Measurements from ENCODE around the gene PLEKHO2. TPM values are rescaled to one million over a fixed set of nuclear protein-coding genes. Genes with fewer than 3 reads are reported as not detected.

Gene PLEKHO2
- total and polyA plus RNA-seq, 10 of the 15 experiments (the other 5 are each of a cell fraction or from before 2014, with no cell fraction given): 1.4 to 25.6 (median 20.5) TPM

DNA sequence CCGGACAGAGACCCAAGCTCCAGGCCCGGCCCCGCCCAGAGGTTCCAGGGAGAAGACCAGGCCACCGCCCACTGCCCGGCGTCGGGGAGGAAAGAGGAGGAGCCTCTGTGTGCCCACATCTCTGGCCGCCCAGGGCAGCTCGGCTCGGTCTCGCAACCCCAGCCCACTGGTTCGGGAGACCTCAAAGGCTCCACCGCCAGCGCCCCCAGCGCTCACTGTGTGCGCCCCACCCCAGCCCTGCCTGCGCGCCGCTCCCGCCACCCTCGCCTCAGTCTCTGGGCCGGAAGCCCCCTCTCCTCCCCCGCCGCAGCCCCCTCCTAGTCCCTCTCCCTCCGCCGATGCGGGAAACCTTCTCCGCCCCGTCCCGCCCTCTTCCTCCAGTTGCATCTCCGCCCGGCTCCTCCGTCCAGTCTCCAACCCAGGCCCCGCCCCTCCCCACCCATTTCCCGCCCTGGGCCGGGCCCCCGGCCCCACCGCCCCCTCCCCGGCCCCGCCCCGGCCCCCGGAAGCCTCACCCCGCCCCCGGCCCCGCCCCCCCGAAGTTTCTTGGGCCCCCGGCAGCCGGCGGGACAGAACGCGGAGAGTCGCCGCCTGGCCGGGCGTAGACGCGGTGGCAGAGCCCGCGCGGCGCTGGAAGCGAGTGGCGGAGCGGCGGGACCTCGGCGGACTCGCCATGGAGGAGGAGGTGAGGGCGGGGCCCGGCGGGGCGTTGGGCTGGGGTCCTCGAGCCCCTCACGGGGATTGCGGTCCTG lies at the start of gene PLEKHO2 (continued):
- TF ChIP-seq NR2C1 (IDR thresholded peaks at IDR 0.05) (no peak), IRF4 (IDR thresholded peaks at IDR 0.05; ENCODE audit: low read depth, low read length) (no peak), DPF2 (IDR thresholded peaks at IDR 0.05) (0 out of 2 replicates have a peak, but pooled peaks have one; percentile 10), EZH2 (IDR thresholded peaks at IDR 0.05; ENCODE audit: borderline replicate concordance, control insufficient read depth, low read depth, low read length) (no peak), ZNF24 (IDR thresholded peaks at IDR 0.05) (no peak), POLR2A (IDR thresholded peaks at IDR 0.05; ENCODE audit: low read depth, low read length) (peak; percentile 96), CEBPB (IDR thresholded peaks at IDR 0.05; ENCODE audit: borderline replicate concordance in 1 of 2, low read depth in 2 of 2, low read length in 2 of 2) (no peak), CREB1 (IDR thresholded peaks at IDR 0.05; ENCODE audit: low read depth) (no peak), TARDBP (IDR thresholded peaks at IDR 0.05; ENCODE audit: borderline replicate concordance) (no peak), IKZF1 (conservative IDR thresholded peaks at IDR 0.05) (peak; percentile 6; the same call in 1 of the 2 replicates), SUPT20H (IDR thresholded peaks at IDR 0.05; ENCODE audit: borderline replicate concordance, control insufficient read depth, low read depth, low read length) (no peak), CHD1 (IDR thresholded peaks at IDR 0.05; ENCODE audit: low read depth, low read length) (no peak), BMI1 (IDR thresholded peaks at IDR 0.05; ENCODE audit: borderline replicate concordance) (no peak), FOS (IDR thresholded peaks at IDR 0.05; ENCODE audit: borderline replicate concordance, extremely low read depth, insufficient read length) (no peak), SRF (IDR thresholded peaks at IDR 0.05; ENCODE audit: low read depth in 2 of 2, low read length in 2 of 2) (no peak), SIN3A (IDR thresholded peaks at IDR 0.05; ENCODE audit: low read depth, low read length) (0 out of 2 replicates have a peak, but pooled peaks have one; percentile 30), TCF3 (IDR thresholded peaks at IDR 0.05; ENCODE audit: borderline replicate concordance, insufficient read depth, low read depth, low read length) (peak; percentile 77; the same call in 1 of the 2 replicates)
- TF ChIP-seq, protein P1, sequence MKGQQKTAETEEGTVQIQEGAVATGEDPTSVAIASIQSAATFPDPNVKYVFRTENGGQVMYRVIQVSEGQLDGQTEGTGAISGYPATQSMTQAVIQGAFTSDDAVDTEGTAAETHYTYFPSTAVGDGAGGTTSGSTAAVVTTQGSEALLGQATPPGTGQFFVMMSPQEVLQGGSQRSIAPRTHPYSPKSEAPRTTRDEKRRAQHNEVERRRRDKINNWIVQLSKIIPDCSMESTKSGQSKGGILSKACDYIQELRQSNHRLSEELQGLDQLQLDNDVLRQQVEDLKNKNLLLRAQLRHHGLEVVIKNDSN (IDR thresholded peaks at IDR 0.05; ENCODE audit: borderline replicate concordance, extremely low read length, insufficient read depth, low read depth, low read length): no peak
- TF ChIP-seq, protein P2, sequence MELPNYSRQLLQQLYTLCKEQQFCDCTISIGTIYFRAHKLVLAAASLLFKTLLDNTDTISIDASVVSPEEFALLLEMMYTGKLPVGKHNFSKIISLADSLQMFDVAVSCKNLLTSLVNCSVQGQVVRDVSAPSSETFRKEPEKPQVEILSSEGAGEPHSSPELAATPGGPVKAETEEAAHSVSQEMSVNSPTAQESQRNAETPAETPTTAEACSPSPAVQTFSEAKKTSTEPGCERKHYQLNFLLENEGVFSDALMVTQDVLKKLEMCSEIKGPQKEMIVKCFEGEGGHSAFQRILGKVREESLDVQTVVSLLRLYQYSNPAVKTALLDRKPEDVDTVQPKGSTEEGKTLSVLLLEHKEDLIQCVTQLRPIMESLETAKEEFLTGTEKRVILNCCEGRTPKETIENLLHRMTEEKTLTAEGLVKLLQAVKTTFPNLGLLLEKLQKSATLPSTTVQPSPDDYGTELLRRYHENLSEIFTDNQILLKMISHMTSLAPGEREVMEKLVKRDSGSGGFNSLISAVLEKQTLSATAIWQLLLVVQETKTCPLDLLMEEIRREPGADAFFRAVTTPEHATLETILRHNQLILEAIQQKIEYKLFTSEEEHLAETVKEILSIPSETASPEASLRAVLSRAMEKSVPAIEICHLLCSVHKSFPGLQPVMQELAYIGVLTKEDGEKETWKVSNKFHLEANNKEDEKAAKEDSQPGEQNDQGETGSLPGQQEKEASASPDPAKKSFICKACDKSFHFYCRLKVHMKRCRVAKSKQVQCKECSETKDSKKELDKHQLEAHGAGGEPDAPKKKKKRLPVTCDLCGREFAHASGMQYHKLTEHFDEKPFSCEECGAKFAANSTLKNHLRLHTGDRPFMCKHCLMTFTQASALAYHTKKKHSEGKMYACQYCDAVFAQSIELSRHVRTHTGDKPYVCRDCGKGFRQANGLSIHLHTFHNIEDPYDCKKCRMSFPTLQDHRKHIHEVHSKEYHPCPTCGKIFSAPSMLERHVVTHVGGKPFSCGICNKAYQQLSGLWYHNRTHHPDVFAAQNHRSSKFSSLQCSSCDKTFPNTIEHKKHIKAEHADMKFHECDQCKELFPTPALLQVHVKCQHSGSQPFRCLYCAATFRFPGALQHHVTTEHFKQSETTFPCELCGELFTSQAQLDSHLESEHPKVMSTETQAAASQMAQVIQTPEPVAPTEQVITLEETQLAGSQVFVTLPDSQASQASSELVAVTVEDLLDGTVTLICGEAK (IDR thresholded peaks at IDR 0.05; ENCODE audit: borderline replicate concordance): no peak
- TF ChIP-seq, protein P3, sequence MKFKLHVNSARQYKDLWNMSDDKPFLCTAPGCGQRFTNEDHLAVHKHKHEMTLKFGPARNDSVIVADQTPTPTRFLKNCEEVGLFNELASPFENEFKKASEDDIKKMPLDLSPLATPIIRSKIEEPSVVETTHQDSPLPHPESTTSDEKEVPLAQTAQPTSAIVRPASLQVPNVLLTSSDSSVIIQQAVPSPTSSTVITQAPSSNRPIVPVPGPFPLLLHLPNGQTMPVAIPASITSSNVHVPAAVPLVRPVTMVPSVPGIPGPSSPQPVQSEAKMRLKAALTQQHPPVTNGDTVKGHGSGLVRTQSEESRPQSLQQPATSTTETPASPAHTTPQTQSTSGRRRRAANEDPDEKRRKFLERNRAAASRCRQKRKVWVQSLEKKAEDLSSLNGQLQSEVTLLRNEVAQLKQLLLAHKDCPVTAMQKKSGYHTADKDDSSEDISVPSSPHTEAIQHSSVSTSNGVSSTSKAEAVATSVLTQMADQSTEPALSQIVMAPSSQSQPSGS (IDR thresholded peaks at IDR 0.05; ENCODE audit: low read length): no peak
- TF ChIP-seq, protein P4, sequence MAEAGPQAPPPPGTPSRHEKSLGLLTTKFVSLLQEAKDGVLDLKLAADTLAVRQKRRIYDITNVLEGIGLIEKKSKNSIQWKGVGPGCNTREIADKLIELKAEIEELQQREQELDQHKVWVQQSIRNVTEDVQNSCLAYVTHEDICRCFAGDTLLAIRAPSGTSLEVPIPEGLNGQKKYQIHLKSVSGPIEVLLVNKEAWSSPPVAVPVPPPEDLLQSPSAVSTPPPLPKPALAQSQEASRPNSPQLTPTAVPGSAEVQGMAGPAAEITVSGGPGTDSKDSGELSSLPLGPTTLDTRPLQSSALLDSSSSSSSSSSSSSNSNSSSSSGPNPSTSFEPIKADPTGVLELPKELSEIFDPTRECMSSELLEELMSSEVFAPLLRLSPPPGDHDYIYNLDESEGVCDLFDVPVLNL (IDR thresholded peaks at IDR 0.05; ENCODE audit: low read depth, low read length): 0 out of 2 replicates have a peak, but pooled peaks have one; percentile 30
